Heart right ventricle (tissue), 16 donors: ENCODE data around the gene CSAD. TPM values are rescaled to one million over a fixed set of nuclear protein-coding genes. Genes with fewer than 3 reads are reported as not detected.

ENCODE experiments used
- ATAC-seq, 8 donors: fragments of 200-7000 bp; cut with Tn5 transposase; one replicate each; pipeline ENCODE4 v1.9.1; 2020; ENCODE audit warnings: mild to moderate bottlenecking in 8 of 8, moderate library complexity in 8 of 8, moderate number of reproducible peaks in 1 of 8
- DNase-seq, 2 donors: peaks; one replicate each; pipeline ENCODE4 v3.0.0-alpha.2; 2020
- H3K27ac ChIP-seq, 10 donors: fragments of 200-600 bp; sonication (generic) in 2 of 10; one replicate each; pipeline versions ENCODE4 v1.5.0 to v1.8.0; 2020 to 2022; ENCODE audit warnings: mild to moderate bottlenecking in 3 of 10
- H3K27me3 ChIP-seq, 7 donors: fragments of 200-600 bp; one replicate each; pipeline ENCODE4 v1.8.0; 2021 to 2022; ENCODE audit warnings: mild to moderate bottlenecking in 2 of 7
- H3K36me3 ChIP-seq, 9 donors: fragments of 200-600 bp; sonication (generic) in 1 of 9; one replicate each; pipeline versions ENCODE4 v1.5.0 to v1.8.0; 2020 to 2022; ENCODE audit warnings: mild to moderate bottlenecking in 2 of 9
- H3K4me1 ChIP-seq, 9 donors: fragments of 200-600 bp; sonication (generic) in 1 of 9; one replicate each; pipeline versions ENCODE4 v1.5.0 to v1.8.0; 2020 to 2022; ENCODE audit warnings: mild to moderate bottlenecking in 4 of 9
- H3K4me3 ChIP-seq, 10 donors: fragments of 200-600 bp; sonication (generic) in 2 of 10; one replicate each; pipeline versions ENCODE4 v1.5.0 to v1.8.0; 2020 to 2022; ENCODE audit warnings: mild to moderate bottlenecking in 7 of 10, moderate library complexity in 2 of 10
- H3K9me3 ChIP-seq, 11 donors: fragments of 200-600 bp in 10 of 11; sonication (generic) in 2 of 11; one replicate each; pipeline versions ENCODE4 v1.5.0 to v1.8.0; 2013 to 2022; ENCODE audit warnings: mild to moderate bottlenecking in 2 of 11, control low read depth in 1 of 11, moderate library complexity in 1 of 11
- CTCF ChIP-seq, 9 donors: fragments of 200-600 bp; sonication (generic) in 2 of 9; IDR thresholded peaks; one replicate each; pipeline versions ENCODE4 v1.5.0 to v1.8.0; 2021 to 2022; ENCODE audit warnings: antibody characterized with exemption in 9 of 9, mild to moderate bottlenecking in 5 of 9, moderate library complexity in 1 of 9
- WGBS, 2 donors: extraction: QIAGEN DNeasy Blood & Tissue Kit; methylation state at CpG; one replicate each; pipeline ENCODE4 v1.1.7; 2013; ENCODE audit warnings: inconsistent platforms in 1 of 2; 5-methylcytosine and 5-hydroxymethylcytosine counted together
- intact Hi-C, 10 donors: fragments of 100-400 bp; cut with DNase I; formaldehyde crosslinking; loops; one replicate each; pipeline versions ENCODE4 v1.11.1 to v1.14.2; 2022
- polyA plus RNA-seq, 2 donors: library from polyadenylated mRNA; stranded (reverse); fragments of 200-250 nt; gene quantifications; one replicate each; pipeline ENCODE4 v1.2.3, GENCODE V29; 2013
- total RNA-seq, 10 donors: library from RNA; stranded (reverse); fragmentation: NEBNext Ultra II Directional in 3 of 10; extraction: Animal tissue kit (Norgen Biotek cat#: 25700) in 3 of 10; gene quantifications; one replicate each; pipeline versions ENCODE4 v1.2.1 to v1.2.4, GENCODE V29; 2021 to 2023
- donor health status: Arrhythmogenic right ventricular cardiomyopathy.
- donor health status: ischemic (EF 13 %, LVEDD 7.1; RV severe dilation, severe dysfunction).
- donor health status: healthy with polysubstance abuse.
- donor health status: DM: no; HTN: yes; CAD: no.
- donor health status: DM: no; HTN: no; CAD: no.
- donor health status: ischemic (EF 25% LVEDD 6.9; RV normal size, moderate dysfunction).
- donor health status: ischemic (EF 25% LVEDD 5.7; RV mildly dilated, moderate dysfunction).
- donor health status: healthy.
- donor health status: DM: yes; HTN: yes; CAD: no.
- donor health status: Ischemic cardiomyopathy.
- donor health status: ischemic (EF 35%, LVEDD 5.7; RV mildly dilated, moderate dysfunction).
- donor health status: nonischemic (EF 11% LVEDD 7.7; RV severe dilation, severe dysfunction).
- donor health status: DM: yes; HTN: yes; CAD: no.
- donor health status: PGD.
- donor health status: ischemic (EF 29% LVEDD 5.4; RV normal size, mild dysfunction).
- donor health status: nonischemic (EF 23%, LVEDD 6.1; RV moderate dilation, normal function).

The CSAD gene
- total and polyA plus RNA-seq, 12 donors, result 8.0 to 76.4 (median 9.5) TPM

GRCh38 chr12:53190108-53190729, 9.5 kb upstream of the CSAD start:
- intact Hi-C loops, result loop anchor here in 6 of 10 donors (2.0 to 10.0 kb wide), 4 partner anchors 31 to 125 kb away; no protein-coding TSS in a partner anchor
- H3K9me3 ChIP-seq, result no peaks in the 10 kb centered on the region
- H3K4me3 ChIP-seq, result no peak overlapping the region
- 30 to 35% methylated on average over 14 of the region's 14 CpGs for WGBS, 2 donors
- peak overlapping the region in 2 of 10 donors; percentile 12 to 46 for H3K27ac ChIP-seq
- peak; percentile 40 to 78 (median 69) for TF ChIP-seq CTCF (IDR thresholded peaks at IDR 0.05)
- peak; percentile 21 to 88 (median 74) for ATAC-seq
- peaks cover 0 to 16% (median 6%) of the 10 kb centered on the region in 9 donors for H3K4me1 ChIP-seq
- peak; percentile 37 to 61 for DNase-seq
- peaks cover 0 to 72% (median 37%) of the 10 kb centered on the region in 9 donors for H3K36me3 ChIP-seq
- no peaks in the 10 kb centered on the region for H3K27me3 ChIP-seq

DNA sequence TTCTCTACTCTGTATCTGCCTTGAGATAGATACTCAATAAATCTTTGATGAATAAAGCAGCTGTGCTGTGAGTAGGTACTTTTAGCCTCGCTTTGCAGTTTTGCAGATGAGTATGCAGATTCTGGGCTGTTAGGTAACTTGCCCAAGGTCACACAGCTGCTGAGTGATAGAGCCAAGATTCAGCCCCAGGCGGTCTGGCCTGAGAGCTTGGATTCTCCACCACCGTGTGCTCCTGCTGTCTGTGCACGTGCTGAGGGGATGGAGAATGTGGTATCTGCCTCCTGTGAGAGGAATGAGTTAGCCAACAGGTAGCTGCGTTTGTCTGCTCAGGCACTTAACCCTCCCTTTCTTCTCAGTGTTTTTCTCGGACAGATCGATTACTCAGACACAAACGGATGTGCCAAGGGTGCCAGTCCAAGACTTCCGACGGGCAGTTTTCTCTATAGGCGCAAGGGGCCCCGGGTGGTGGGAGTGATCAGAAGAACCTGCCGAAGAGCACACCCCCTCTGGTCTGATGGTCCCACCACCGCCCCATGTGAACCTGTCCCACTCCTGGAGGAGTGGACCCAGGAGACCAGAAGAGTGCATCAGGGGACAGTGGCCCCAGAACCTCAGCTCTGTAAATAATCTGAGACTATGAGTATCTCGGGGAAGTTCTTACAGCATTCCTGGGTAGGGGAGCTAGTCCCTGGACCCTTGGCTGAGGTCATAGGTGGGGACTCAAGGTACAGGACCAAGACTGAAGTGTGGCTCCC, 6.6 kb upstream of the CSAD start:
- Histone ChIP-seq H3K4me1 (peaks cover 6 to 43% (median 23%) of the 10 kb centered on the region in 9 donors), H3K9me3 (no peaks in the 10 kb centered on the region), H3K4me3 (no peak overlapping the region), H3K36me3 (peaks cover 0 to 89% (median 56%) of the 10 kb centered on the region in 9 donors), H3K27me3 (no peaks in the 10 kb centered on the region), H3K27ac (no peak overlapping the region)
- no peak for TF ChIP-seq CTCF (IDR thresholded peaks at IDR 0.05)
- DNase-seq (no peak), ATAC-seq (no peak)
- 81 to 82% methylated on average over 15 of the region's 15 CpGs for WGBS, 2 donors
- intact Hi-C loops, result no loop called here

GRCh38 chr12:53186745-53187144, 6.0 kb upstream of the CSAD start:
- no peak for DNase-seq
- TF ChIP-seq CTCF (IDR thresholded peaks at IDR 0.05), result no peak

GRCh38 chr12:53185582-53186153, 4.9 kb upstream of the CSAD start:
- no peak for TF ChIP-seq CTCF (IDR thresholded peaks at IDR 0.05)
- Histone ChIP-seq H3K36me3 (peaks cover 0 to 80% (median 56%) of the 10 kb centered on the region in 9 donors), H3K9me3 (no peaks in the 10 kb centered on the region), H3K27me3 (no peaks in the 10 kb centered on the region), H3K27ac (no peak overlapping the region), H3K4me3 (no peak overlapping the region), H3K4me1 (peaks cover 18 to 54% (median 36%) of the 10 kb centered on the region in 9 donors)
- intact Hi-C loops, result no loop called here
- DNase-seq, result no peak
- 97 to 98% methylated on average over 3 of the region's 3 CpGs for WGBS, 2 donors
- no peak for ATAC-seq

More at GRCh38 chr12:53186745-53187144, 6.0 kb upstream of the CSAD start:
- Histone ChIP-seq H3K27ac (no peak overlapping the region), H3K4me3 (no peak overlapping the region), H3K9me3 (no peaks in the 10 kb centered on the region), H3K4me1 (peaks cover 12 to 48% (median 29%) of the 10 kb centered on the region in 9 donors), H3K36me3 (peaks cover 0 to 89% (median 56%) of the 10 kb centered on the region in 9 donors), H3K27me3 (no peaks in the 10 kb centered on the region)
- intact Hi-C loops, result no loop called here
- ATAC-seq, result no peak
- WGBS, 2 donors, result 68 to 82% methylated on average over 4 of the region's 4 CpGs
